ENCODE results near the gene DUSP9.

DNA sequence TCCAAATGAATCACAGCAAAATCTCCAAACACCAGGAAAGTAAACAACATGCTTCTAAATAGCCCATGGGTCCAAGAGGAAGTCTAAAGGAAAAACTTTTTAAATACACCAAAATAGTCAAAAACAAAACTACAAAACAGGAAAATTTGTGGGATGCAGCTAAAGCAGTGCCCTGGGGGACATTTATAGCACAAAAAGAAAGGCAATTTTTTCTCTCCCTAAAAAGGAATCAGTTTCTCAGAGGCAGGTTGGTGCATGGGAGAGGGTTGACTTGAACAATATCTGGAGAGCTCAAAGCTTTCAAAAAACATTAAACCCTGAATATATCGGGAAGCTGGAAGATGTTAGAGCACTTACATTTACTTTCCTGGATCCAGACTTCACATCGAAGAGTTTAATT lies 15.7 kb upstream of the DUSP9 start:
- TF ChIP-seq, protein P1, sequence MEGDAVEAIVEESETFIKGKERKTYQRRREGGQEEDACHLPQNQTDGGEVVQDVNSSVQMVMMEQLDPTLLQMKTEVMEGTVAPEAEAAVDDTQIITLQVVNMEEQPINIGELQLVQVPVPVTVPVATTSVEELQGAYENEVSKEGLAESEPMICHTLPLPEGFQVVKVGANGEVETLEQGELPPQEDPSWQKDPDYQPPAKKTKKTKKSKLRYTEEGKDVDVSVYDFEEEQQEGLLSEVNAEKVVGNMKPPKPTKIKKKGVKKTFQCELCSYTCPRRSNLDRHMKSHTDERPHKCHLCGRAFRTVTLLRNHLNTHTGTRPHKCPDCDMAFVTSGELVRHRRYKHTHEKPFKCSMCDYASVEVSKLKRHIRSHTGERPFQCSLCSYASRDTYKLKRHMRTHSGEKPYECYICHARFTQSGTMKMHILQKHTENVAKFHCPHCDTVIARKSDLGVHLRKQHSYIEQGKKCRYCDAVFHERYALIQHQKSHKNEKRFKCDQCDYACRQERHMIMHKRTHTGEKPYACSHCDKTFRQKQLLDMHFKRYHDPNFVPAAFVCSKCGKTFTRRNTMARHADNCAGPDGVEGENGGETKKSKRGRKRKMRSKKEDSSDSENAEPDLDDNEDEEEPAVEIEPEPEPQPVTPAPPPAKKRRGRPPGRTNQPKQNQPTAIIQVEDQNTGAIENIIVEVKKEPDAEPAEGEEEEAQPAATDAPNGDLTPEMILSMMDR (IDR thresholded peaks at IDR 0.05; ENCODE audit: poor library complexity, severe bottlenecking), result no peak
- no peak for TF ChIP-seq TAF1 (IDR thresholded peaks at IDR 0.05; ENCODE audit: low read depth)

Measured in neural cell (in vitro differentiated cells).